Transverse colon (tissue), 4 donors: ENCODE measurements around the gene LTBR. TPM values are rescaled to one million over a fixed set of nuclear protein-coding genes. Genes with fewer than 3 reads are reported as not detected.

Experiments
- DNase-seq: peaks from one replicate; pipeline ENCODE4 v3.0.0-alpha.2; 2019
- H3K27ac ChIP-seq, 4 donors: fragments of 200-600 bp; sonication (generic); 2 replicates each; pipeline ENCODE4 v1.5.1; 2016 to 2018; ENCODE audit warnings: inconsistent platforms in 4 of 4
- H3K27me3 ChIP-seq: fragments of 200-600 bp; sonication (generic); 2 replicates; pipeline ENCODE4 v1.5.1; 2017; ENCODE audit warnings: inconsistent platforms
- H3K36me3 ChIP-seq, 4 donors: fragments of 200-600 bp; sonication (generic); 2 replicates each; pipeline ENCODE4 v1.5.1; 2017 to 2019; ENCODE audit warnings: inconsistent platforms in 4 of 4
- H3K4me1 ChIP-seq, 4 donors: fragments of 200-600 bp; sonication (generic); 2 replicates each; pipeline ENCODE4 v1.5.1; 2017 to 2020; ENCODE audit warnings: inconsistent platforms in 4 of 4
- H3K4me3 ChIP-seq, 4 donors: fragments of 200-600 bp; sonication (generic); 1 replicate in 1 of 4; 2 replicates in 3 of 4; pipeline versions ENCODE4 v1.5.1 to v1.6.1; 2017 to 2019; ENCODE audit warnings: inconsistent platforms in 4 of 4
- H3K9me3 ChIP-seq, 2 donors: fragments of 200-600 bp; sonication (generic); 2 replicates each; pipeline ENCODE4 v1.5.1; 2017 to 2019; ENCODE audit warnings: inconsistent platforms in 2 of 2
- EP300 ChIP-seq: sonication (generic); formaldehyde crosslinking; IDR thresholded peaks from one replicate; pipeline ENCODE4 v1.6.1; 2017; ENCODE audit warnings: antibody characterized with exemption, low read depth
- POLR2A ChIP-seq: fragments of 450-650 bp; IDR thresholded peaks from one replicate; pipeline ENCODE4 v1.6.1; 2016; ENCODE audit warnings: antibody characterized with exemption, mild to moderate bottlenecking, moderate library complexity
- POLR2AphosphoS5 ChIP-seq, 3 donors: sonication (generic); formaldehyde crosslinking; IDR thresholded peaks; one replicate each; pipeline ENCODE4 v1.6.1; 2016; ENCODE audit warnings: antibody characterized with exemption in 3 of 3
- WGBS, 2 donors: methylation state at CpG; one replicate each; pipeline ENCODE4 v1.1.5; 2018; ENCODE audit warnings: low coverage in 1 of 2; 5-methylcytosine and 5-hydroxymethylcytosine counted together
- in situ Hi-C, 4 donors: fragments of 200-750 bp; cut with MboI; loops; one replicate each; pipeline versions ENCODE4 v1.15.0 to v1.15.1; 2017; ENCODE audit warnings: low sequenced_read_pairs in 3 of 4, low pct_ligation_motif_present in 1 of 4, low pct_unique_long_range_greater_than_20kb in 1 of 4
- intact Hi-C: fragments of 100-400 bp; cut with DNase I; formaldehyde crosslinking; loops from one replicate; pipeline ENCODE4 v1.15.1; 2023; ENCODE audit warnings: low total_unique reads
- total RNA-seq, 4 donors: library from RNA; depleted of rRNA; stranded (reverse); fragments of >200 nt; gene quantifications; one replicate each; pipeline ENCODE4 v1.1.0, GENCODE V29; 2016
- TF ChIP-seq, protein P1 (sequence below), 5 experiments: fragments of 200-600 bp in 3 of 5; fragments of 450-650 bp in 2 of 5; sonication (generic) in 3 of 5; IDR thresholded peaks; 1 replicate in 2 of 5; 2 replicates in 3 of 5; pipeline ENCODE4 v1.5.1; 2016 to 2017; ENCODE audit warnings: antibody characterized with exemption in 5 of 5, inconsistent platforms in 3 of 5, mild to moderate bottlenecking in 2 of 5, moderate library complexity in 1 of 5

LTBR gene
- total RNA-seq, 4 donors from 2014 or later = 148 to 367 (median 208) TPM

DNA sequence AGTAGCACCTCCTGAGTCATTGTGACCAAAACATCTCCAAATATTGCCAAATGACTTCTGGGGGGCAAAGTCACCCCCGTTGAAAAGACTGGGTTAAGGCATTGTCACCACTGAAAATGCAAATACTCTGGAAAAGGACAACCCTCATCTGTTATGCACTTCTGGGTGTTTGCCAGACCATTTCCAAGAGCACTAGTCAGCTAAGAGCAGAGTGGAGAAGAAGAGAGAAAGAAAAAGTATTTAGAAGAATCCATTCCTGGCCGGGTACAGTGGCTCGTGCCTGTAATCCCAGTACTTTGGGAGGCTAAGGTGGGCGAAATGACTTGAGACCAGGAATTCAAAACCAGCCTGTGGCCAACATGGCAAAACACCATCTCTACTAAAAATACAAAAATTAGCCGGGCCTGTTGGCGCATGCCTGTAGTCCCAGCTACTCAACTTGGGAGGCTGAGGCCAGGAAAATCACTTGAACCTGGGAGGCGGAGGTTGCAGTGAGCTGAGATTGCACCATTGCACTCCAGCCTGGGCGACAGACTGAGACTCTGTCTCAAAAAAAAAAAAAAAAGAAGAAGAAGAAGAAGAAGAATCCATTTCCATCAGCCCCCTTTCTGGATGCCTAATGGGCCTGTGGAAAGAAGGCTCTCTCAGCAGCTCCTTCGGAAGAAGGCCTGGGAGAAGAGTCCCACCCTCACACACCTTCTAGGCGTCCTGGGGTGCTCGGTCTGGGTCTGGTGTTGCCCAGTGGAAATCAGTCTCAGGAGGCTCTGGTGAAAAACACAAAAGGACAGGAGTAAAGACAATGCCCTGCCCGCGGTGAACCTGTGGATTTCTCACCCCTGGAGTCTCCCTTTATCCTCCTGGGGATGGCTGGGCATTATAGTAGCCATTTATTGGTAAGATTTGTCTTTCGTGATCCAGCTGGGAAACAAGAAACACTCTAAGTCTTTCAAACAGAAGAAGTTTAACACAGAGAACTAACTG, 3.5 kb upstream of the LTBR start:
- WGBS, 2 donors = 67 to 78% methylated on average over 7 to 14 of the region's 14 CpGs
- Histone ChIP-seq H3K9me3 (no peaks in the 10 kb centered on the region), H3K27ac (peak overlapping the region in 2 of 4 donors; percentile 87 to 90), H3K36me3 (no peaks in the 10 kb centered on the region), H3K4me3 (no peak overlapping the region), H3K27me3 (no peaks in the 10 kb centered on the region), H3K4me1 (peaks cover 40 to 73% (median 55%) of the 10 kb centered on the region in 4 donors)
- in situ Hi-C loops = no loop called here
- intact Hi-C loops = loop anchor here (5.0 kb wide), 1 partner anchor 43 kb away; no protein-coding TSS in a partner anchor
- DNase-seq = no peak
- TF ChIP-seq POLR2A (no peak), POLR2AphosphoS5 (IDR thresholded peaks at IDR 0.05) (no peak), EP300 (no peak)
- TF ChIP-seq, protein P1, sequence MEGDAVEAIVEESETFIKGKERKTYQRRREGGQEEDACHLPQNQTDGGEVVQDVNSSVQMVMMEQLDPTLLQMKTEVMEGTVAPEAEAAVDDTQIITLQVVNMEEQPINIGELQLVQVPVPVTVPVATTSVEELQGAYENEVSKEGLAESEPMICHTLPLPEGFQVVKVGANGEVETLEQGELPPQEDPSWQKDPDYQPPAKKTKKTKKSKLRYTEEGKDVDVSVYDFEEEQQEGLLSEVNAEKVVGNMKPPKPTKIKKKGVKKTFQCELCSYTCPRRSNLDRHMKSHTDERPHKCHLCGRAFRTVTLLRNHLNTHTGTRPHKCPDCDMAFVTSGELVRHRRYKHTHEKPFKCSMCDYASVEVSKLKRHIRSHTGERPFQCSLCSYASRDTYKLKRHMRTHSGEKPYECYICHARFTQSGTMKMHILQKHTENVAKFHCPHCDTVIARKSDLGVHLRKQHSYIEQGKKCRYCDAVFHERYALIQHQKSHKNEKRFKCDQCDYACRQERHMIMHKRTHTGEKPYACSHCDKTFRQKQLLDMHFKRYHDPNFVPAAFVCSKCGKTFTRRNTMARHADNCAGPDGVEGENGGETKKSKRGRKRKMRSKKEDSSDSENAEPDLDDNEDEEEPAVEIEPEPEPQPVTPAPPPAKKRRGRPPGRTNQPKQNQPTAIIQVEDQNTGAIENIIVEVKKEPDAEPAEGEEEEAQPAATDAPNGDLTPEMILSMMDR (IDR thresholded peaks at IDR 0.05) = no peak

DNA sequence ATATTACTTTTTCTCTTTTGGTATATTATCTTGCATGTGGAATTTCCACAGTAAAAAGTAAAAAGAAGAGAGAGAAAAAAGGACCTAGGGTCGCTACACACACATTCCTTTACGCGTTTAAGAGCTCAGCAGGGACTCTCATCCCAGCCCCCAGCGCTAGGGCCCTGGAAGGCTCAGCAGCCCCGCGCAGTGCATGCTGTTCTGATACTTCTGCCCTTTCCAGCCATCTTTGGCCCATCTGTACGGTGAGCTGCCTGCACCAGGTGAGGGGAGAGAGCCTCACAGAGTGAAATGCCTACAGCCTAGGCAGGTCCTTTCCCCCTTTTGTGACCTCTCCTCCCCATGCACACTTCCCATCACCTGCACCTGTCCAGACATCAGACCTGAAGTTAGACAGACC, 1.6 kb upstream of the LTBR start:
- Histone ChIP-seq H3K27me3 (no peaks in the 10 kb centered on the region), H3K4me1 (peaks cover 26 to 67% (median 43%) of the 10 kb centered on the region in 4 donors), H3K27ac (peak overlapping the region; percentile 94 to 97 (median 95)), H3K9me3 (no peaks in the 10 kb centered on the region), H3K4me3 (no peak overlapping the region), H3K36me3 (peaks cover 0 to 14% (median 3%) of the 10 kb centered on the region in 4 donors)
- in situ Hi-C loops (no loop called here), intact Hi-C loops (loop anchor here (5.0 kb wide), 1 partner anchor 45 kb away; no protein-coding TSS in a partner anchor)
- WGBS, 2 donors = 89 to 91% methylated on average over 7 of the region's 7 CpGs
- DNase-seq = no peak
- TF ChIP-seq, protein P1 (IDR thresholded peaks at IDR 0.05) = no peak

DNA sequence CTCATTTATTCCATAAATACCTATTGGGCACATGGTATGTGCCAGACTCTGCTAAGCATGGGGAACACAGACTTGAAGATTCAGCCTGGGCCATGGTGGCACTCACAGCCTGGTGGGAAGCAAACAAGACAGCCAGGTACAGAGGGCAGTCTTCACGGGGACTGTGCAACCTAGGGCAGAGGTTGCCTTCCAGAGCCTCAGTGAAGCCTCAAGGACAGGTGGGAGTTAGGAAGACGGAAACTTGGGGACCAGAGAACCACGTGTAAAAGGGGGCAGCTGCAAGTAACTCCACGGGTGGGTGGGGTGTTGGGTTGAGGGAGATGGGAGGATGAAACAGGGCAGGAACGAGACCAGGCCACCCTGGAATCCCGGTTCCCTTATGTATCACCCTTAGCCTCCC, 980 bp upstream of the LTBR start:
- WGBS, 2 donors = 79% methylated on average over 6 of the region's 6 CpGs; no CpG with 5 or more reads in 1 of the 2 donors
- Histone ChIP-seq H3K27ac (peak overlapping the region; percentile 94 to 97 (median 95)), H3K36me3 (peaks cover 0 to 15% (median 3%) of the 10 kb centered on the region in 4 donors), H3K27me3 (no peaks in the 10 kb centered on the region), H3K4me1 (peaks cover 21 to 67% (median 42%) of the 10 kb centered on the region in 4 donors), H3K4me3 (peak overlapping the region in 1 of 4 donors; percentile 87), H3K9me3 (no peaks in the 10 kb centered on the region)
- intact Hi-C loops (loop anchor here (5.0 kb wide), 1 partner anchor 46 kb away; no protein-coding TSS in a partner anchor), in situ Hi-C loops (no loop called here)
- no peak for TF ChIP-seq POLR2AphosphoS5 (IDR thresholded peaks at IDR 0.05)
- TF ChIP-seq POLR2A = no peak
- TF ChIP-seq, protein P1 (IDR thresholded peaks at IDR 0.05) = no peak
- no peak for TF ChIP-seq EP300
- DNase-seq = no peak
